ENCODE measurements around the gene JPH2. TPM values are rescaled to one million over a fixed set of nuclear protein-coding genes. Genes with fewer than 3 reads are reported as not detected.
"Not testable (repeated sequence)": the region's sequence is repeated elsewhere in the genome, so short reads cannot be mapped to it uniquely, and the experiment has no call there.

The JPH2 gene
- total RNA-seq, 1 experiment from 2014 or later: 0.81 TPM

DNA sequence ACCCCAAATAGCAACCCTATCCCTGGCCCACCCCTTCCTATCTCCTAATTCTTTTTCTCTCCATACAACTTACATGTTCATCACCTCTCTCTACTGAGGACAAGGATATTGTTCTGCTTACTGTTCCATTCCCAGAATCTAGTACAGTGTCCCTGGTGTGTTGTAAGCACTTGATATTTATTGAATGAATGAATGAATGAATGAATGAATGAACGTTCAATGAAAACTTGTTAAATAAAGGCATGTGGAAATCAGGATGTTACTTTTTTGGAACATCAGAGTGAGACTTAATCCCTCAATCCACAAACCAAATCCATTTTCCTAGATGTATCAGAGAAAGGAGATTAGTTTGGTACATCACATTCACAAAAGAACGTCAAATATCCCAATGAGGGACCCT lies 6.8 kb upstream of the JPH2 start:
- no peak overlapping the region for H3K27ac Mint-ChIP-seq
- H3K27me3 Mint-ChIP-seq (ENCODE audit: low read depth): no peaks in the 10 kb centered on the region; the same call in none of the 2 replicates
- DNase-seq (ENCODE audit: low spot score) (no peak), ATAC-seq (no peak)
- CTCF ChIA-PET: no interaction called here
- peaks cover 14% of the 10 kb centered on the region for H3K36me3 Mint-ChIP-seq
- H3K4me1 Mint-ChIP-seq: no peaks in the 10 kb centered on the region
- H3K4me3 Mint-ChIP-seq: no peak overlapping the region
- TF ChIP-seq ZNF121 (CRISPR knock-in tag; IDR thresholded peaks at IDR 0.05) (no peak), TCF7 (CRISPR knock-in tag; IDR thresholded peaks at IDR 0.05; ENCODE audit: low read depth) (no peak), ELF4 (CRISPR knock-in tag; IDR thresholded peaks at IDR 0.05; ENCODE audit: low read depth) (no peak), JUN (CRISPR knock-in tag; IDR thresholded peaks at IDR 0.05) (no peak), SMAD4 (CRISPR knock-in tag; IDR thresholded peaks at IDR 0.05) (no peak), GTF2I (CRISPR knock-in tag; conservative IDR thresholded peaks at IDR 0.05) (no peak), OVOL2 (CRISPR knock-in tag; IDR thresholded peaks at IDR 0.05; ENCODE audit: borderline replicate concordance) (no peak)
- TF ChIP-seq, protein P1, sequence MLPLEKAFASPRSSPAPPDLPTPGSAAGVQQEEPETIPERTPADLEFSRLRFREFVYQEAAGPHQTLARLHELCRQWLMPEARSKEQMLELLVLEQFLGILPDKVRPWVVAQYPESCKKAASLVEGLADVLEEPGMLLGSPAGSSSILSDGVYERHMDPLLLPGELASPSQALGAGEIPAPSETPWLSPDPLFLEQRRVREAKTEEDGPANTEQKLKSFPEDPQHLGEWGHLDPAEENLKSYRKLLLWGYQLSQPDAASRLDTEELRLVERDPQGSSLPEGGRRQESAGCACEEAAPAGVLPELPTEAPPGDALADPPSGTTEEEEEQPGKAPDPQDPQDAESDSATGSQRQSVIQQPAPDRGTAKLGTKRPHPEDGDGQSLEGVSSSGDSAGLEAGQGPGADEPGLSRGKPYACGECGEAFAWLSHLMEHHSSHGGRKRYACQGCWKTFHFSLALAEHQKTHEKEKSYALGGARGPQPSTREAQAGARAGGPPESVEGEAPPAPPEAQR (CRISPR knock-in tag; IDR thresholded peaks at IDR 0.05): no peak
- no peaks in the 10 kb centered on the region for H3K9me3 Mint-ChIP-seq
- POLR2A ChIA-PET: no interaction called here

DNA sequence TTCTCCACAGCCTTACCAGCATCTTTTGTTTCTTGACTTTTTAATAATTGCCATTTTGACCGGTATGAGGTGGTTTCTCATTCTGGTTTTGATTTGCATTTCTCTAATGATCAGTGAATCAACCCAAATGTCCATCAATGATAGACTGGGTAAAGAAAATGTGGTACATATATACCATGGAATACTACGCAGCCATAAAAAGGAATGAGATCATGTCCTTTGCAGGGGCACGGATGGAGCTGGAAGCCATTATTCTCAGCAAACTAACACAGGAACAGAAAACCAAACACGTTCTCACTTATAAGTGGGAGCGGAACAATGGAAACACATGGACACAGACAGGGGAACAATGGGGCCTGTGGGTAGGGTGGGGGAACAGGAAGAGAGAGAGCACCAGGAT lies 4.7 kb upstream of the JPH2 start:
- ATAC-seq; H3K36me3 Mint-ChIP-seq; POLR2A ChIA-PET; H3K27me3 Mint-ChIP-seq (ENCODE audit: low read depth); H3K9me3 Mint-ChIP-seq; H3K4me1 Mint-ChIP-seq; H3K27ac Mint-ChIP-seq; H3K4me3 Mint-ChIP-seq; DNase-seq (ENCODE audit: low spot score): not testable (repeated sequence)
- CTCF ChIA-PET: interaction anchor here (2.4 to 6.8 kb wide), 4 partner anchors 14 to 81 kb away, joined by 14 to 368 read pairs (median 44); no protein-coding TSS in a partner anchor

DNA sequence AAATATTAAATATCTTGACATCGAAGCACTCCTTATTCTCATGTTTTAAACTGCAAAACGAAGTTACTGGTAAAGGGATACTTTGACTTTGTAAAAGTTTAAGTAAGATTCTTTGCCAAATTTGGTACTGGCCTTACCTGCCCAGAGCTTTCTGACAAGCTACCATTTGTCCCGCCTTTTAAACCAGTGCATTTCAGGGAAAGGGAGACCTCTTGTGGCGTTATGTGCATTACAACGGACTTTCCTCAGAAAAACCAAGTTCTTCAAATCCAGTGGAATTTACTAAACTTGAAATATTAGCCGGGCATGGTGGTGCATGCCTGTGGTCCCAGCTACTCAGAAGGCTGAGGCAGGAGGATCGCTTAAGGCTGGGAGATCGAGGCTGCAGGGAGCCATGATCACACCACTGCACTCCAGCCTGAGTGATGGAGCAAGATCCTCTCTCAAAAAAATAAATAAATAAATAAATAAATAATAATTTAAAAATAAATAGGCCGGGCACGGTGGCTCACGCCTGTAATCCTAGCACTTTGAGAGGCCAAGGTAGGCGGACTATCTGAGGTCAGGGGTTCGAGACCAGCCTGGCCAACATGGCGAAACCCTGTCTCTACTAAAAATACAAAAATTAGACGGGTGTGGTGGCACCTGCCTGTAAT lies 3.3 kb upstream of the JPH2 start:
- ChIA-PET POLR2A (interaction anchor here (0.8 to 1.0 kb wide), 2 partner anchors 53 to 74 kb away, joined by 5 to 7 read pairs; no protein-coding TSS in a partner anchor), CTCF (interaction anchor here (0.6 to 6.8 kb wide), 45 partner anchors 9 to 741 kb away, joined by 3 to 368 read pairs (median 5); partner anchors contain the start of genes FITM2, GDAP1L1 and OSER1)
- peak; percentile 13 for ATAC-seq
- not testable (repeated sequence) for H3K27me3 Mint-ChIP-seq (ENCODE audit: low read depth); H3K36me3 Mint-ChIP-seq; H3K27ac Mint-ChIP-seq; H3K4me1 Mint-ChIP-seq; H3K4me3 Mint-ChIP-seq; H3K9me3 Mint-ChIP-seq
- TF ChIP-seq HMGA2 (CRISPR knock-in tag; IDR thresholded peaks at IDR 0.05) (peak; percentile 62; the same call in 1 of the 2 replicates), GABPB1 (CRISPR knock-in tag; IDR thresholded peaks at IDR 0.05) (peak; percentile 49)
- TF ChIP-seq, protein P2, sequence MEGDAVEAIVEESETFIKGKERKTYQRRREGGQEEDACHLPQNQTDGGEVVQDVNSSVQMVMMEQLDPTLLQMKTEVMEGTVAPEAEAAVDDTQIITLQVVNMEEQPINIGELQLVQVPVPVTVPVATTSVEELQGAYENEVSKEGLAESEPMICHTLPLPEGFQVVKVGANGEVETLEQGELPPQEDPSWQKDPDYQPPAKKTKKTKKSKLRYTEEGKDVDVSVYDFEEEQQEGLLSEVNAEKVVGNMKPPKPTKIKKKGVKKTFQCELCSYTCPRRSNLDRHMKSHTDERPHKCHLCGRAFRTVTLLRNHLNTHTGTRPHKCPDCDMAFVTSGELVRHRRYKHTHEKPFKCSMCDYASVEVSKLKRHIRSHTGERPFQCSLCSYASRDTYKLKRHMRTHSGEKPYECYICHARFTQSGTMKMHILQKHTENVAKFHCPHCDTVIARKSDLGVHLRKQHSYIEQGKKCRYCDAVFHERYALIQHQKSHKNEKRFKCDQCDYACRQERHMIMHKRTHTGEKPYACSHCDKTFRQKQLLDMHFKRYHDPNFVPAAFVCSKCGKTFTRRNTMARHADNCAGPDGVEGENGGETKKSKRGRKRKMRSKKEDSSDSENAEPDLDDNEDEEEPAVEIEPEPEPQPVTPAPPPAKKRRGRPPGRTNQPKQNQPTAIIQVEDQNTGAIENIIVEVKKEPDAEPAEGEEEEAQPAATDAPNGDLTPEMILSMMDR (IDR thresholded peaks at IDR 0.05): peak; percentile 50; the same call in 1 of the 2 replicates
- DNase-seq (ENCODE audit: low spot score): peak; percentile 64

DNA sequence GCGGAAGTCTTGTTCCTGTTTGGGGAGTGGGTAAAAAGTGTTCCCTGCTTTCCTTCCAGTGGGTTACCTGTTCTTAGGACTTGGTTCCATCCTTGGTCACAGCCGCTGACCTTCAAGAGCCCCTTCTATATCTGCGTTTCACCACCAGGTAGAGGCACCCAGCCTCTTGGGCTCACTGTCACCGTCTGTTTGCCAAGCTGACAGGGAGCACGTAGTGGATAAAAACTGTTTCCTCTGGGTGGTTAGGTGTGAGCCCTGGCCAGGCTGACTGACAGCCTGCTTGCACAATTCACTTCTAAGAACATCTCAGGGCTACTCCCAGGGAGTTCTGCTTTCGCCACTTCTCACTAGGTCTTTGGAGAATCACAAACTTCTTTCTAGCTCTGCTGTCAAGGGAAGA lies 1.8 kb upstream of the JPH2 start:
- CTCF ChIA-PET: interaction anchor here (2.5 to 6.8 kb wide), 5 partner anchors 52 to 78 kb away, joined by 27 to 368 read pairs (median 40); no protein-coding TSS in a partner anchor
- no peaks in the 10 kb centered on the region for H3K9me3 Mint-ChIP-seq
- H3K4me3 Mint-ChIP-seq: no peak overlapping the region
- peaks cover 9% of the 10 kb centered on the region for H3K4me1 Mint-ChIP-seq
- TF ChIP-seq, protein P3, sequence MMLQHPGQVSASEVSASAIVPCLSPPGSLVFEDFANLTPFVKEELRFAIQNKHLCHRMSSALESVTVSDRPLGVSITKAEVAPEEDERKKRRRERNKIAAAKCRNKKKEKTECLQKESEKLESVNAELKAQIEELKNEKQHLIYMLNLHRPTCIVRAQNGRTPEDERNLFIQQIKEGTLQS (CRISPR knock-in tag; conservative IDR thresholded peaks at IDR 0.05): no peak
- TF ChIP-seq, protein P4, sequence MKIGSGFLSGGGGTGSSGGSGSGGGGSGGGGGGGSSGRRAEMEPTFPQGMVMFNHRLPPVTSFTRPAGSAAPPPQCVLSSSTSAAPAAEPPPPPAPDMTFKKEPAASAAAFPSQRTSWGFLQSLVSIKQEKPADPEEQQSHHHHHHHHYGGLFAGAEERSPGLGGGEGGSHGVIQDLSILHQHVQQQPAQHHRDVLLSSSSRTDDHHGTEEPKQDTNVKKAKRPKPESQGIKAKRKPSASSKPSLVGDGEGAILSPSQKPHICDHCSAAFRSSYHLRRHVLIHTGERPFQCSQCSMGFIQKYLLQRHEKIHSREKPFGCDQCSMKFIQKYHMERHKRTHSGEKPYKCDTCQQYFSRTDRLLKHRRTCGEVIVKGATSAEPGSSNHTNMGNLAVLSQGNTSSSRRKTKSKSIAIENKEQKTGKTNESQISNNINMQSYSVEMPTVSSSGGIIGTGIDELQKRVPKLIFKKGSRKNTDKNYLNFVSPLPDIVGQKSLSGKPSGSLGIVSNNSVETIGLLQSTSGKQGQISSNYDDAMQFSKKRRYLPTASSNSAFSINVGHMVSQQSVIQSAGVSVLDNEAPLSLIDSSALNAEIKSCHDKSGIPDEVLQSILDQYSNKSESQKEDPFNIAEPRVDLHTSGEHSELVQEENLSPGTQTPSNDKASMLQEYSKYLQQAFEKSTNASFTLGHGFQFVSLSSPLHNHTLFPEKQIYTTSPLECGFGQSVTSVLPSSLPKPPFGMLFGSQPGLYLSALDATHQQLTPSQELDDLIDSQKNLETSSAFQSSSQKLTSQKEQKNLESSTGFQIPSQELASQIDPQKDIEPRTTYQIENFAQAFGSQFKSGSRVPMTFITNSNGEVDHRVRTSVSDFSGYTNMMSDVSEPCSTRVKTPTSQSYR (CRISPR knock-in tag; IDR thresholded peaks at IDR 0.05): no peak
- no peaks in the 10 kb centered on the region; the same call in none of the 2 replicates for H3K27me3 Mint-ChIP-seq (ENCODE audit: low read depth)
- POLR2A ChIA-PET: interaction anchor here (1.4 to 1.6 kb wide), 2 partner anchors 69 to 72 kb away, joined by 3 to 4 read pairs; no protein-coding TSS in a partner anchor
- ATAC-seq (no peak), DNase-seq (ENCODE audit: low spot score) (no peak)
- no peak overlapping the region for H3K27ac Mint-ChIP-seq
- H3K36me3 Mint-ChIP-seq: no peaks in the 10 kb centered on the region

All from WTC11 (cell line).